ENCODE data around the gene SUPT4H1.
A peak's percentile ranks its signal among the peaks of the same experiment; 100 is the strongest.

Gene SUPT4H1

GRCh38 chr17:58307468-58308172, 44.4 kb downstream of the SUPT4H1 start:
- TF ChIP-seq, protein P1, sequence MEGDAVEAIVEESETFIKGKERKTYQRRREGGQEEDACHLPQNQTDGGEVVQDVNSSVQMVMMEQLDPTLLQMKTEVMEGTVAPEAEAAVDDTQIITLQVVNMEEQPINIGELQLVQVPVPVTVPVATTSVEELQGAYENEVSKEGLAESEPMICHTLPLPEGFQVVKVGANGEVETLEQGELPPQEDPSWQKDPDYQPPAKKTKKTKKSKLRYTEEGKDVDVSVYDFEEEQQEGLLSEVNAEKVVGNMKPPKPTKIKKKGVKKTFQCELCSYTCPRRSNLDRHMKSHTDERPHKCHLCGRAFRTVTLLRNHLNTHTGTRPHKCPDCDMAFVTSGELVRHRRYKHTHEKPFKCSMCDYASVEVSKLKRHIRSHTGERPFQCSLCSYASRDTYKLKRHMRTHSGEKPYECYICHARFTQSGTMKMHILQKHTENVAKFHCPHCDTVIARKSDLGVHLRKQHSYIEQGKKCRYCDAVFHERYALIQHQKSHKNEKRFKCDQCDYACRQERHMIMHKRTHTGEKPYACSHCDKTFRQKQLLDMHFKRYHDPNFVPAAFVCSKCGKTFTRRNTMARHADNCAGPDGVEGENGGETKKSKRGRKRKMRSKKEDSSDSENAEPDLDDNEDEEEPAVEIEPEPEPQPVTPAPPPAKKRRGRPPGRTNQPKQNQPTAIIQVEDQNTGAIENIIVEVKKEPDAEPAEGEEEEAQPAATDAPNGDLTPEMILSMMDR (IDR thresholded peaks at IDR 0.05; ENCODE audit: insufficient read depth, low read depth, low read length, missing control alignments): no peak
- DNase-seq (ENCODE audit: low read depth): no peak

GRCh38 chr17:58306131-58306951, 45.7 kb downstream of the SUPT4H1 start:
- TF ChIP-seq, protein P1 (IDR thresholded peaks at IDR 0.05; ENCODE audit: insufficient read depth, low read depth, low read length, missing control alignments): no peak

More at GRCh38 chr17:58307468-58308172, 44.4 kb downstream of the SUPT4H1 start:
- no peak overlapping the region for H3K4me3 ChIP-seq (ENCODE audit: low read length)

GRCh38 chr17:58305626-58306025, 46.4 kb downstream of the SUPT4H1 start:
- TF ChIP-seq, protein P1 (IDR thresholded peaks at IDR 0.05; ENCODE audit: insufficient read depth, low read depth, low read length, missing control alignments): no peak
- DNase-seq (ENCODE audit: low read depth): no peak

More at GRCh38 chr17:58306131-58306951, 45.7 kb downstream of the SUPT4H1 start:
- no peak overlapping the region for H3K4me3 ChIP-seq (ENCODE audit: low read length)
- DNase-seq (ENCODE audit: low read depth): no peak

GRCh38 chr17:58304750-58305486, 47.1 kb downstream of the SUPT4H1 start:
- H3K4me3 ChIP-seq (ENCODE audit: low read length): no peak overlapping the region
- DNase-seq (ENCODE audit: low read depth): no peak
- TF ChIP-seq, protein P1 (IDR thresholded peaks at IDR 0.05; ENCODE audit: insufficient read depth, low read depth, low read length, missing control alignments): no peak

More at GRCh38 chr17:58305626-58306025, 46.4 kb downstream of the SUPT4H1 start:
- no peak overlapping the region for H3K4me3 ChIP-seq (ENCODE audit: low read length)

DNA sequence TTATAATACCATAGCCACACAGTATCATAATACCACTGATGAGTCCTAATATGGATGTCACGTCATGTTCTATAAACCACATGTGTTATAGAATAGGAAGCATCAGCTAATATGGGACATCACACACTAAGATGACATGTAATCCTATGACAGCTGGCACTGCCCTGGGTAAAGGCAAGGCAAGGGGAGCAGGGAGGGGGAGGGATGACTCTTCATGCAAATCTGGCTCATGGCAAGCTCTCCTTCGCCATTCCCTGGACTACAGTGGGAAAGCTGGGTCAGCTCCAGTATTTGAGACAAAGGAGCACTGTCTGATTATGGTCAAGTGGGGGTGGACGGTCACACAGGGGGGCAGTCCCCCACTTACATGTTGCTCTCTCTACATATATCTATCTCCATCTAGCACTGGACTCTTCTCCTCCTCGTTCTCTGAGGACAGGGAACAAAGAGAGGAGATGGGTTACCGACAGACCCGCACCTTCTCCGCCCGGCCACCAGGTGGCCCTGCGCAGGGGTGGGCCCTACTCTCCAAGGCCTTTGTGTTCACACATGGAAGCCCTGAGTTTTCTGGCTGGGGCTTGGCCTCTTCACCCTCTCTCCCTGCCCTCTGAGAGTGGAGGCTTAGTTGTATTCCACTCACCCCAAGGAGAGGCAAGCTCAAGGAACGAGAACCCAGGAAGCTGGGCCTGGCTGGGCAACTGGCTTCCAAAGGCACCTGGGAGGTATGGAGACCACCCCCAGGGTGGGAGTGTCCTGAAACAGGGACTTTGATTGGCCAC, 47.8 kb downstream of the SUPT4H1 start:
- no peak overlapping the region for H3K4me3 ChIP-seq (ENCODE audit: low read length)
- DNase-seq (ENCODE audit: low read depth): peak; percentile 51
- TF ChIP-seq, protein P1 (IDR thresholded peaks at IDR 0.05; ENCODE audit: insufficient read depth, low read depth, low read length, missing control alignments): peak; percentile 82
